SH-SY5Y (cell line): ENCODE data around the gene KLHL3.

Experiments used
- GATA2 ChIP-seq: IDR thresholded peaks from 2 replicates; pipeline ENCODE4 v1.6.1; 2011; ENCODE audit warnings: mild to moderate bottlenecking, low read depth, low read length
- GATA3 ChIP-seq: IDR thresholded peaks from 2 replicates; pipeline ENCODE4 v1.6.1; 2011; ENCODE audit warnings: low read depth, mild to moderate bottlenecking, low read length, moderate library complexity

- TF ChIP-seq GATA2 (no peak), GATA3 (no peak)
Observed at GRCh38 chr5:137688210-137688840, 47.6 kb downstream of the KLHL3 start.
